Measurements from ENCODE around the gene MRPS2.

The MRPS2 gene

DNA sequence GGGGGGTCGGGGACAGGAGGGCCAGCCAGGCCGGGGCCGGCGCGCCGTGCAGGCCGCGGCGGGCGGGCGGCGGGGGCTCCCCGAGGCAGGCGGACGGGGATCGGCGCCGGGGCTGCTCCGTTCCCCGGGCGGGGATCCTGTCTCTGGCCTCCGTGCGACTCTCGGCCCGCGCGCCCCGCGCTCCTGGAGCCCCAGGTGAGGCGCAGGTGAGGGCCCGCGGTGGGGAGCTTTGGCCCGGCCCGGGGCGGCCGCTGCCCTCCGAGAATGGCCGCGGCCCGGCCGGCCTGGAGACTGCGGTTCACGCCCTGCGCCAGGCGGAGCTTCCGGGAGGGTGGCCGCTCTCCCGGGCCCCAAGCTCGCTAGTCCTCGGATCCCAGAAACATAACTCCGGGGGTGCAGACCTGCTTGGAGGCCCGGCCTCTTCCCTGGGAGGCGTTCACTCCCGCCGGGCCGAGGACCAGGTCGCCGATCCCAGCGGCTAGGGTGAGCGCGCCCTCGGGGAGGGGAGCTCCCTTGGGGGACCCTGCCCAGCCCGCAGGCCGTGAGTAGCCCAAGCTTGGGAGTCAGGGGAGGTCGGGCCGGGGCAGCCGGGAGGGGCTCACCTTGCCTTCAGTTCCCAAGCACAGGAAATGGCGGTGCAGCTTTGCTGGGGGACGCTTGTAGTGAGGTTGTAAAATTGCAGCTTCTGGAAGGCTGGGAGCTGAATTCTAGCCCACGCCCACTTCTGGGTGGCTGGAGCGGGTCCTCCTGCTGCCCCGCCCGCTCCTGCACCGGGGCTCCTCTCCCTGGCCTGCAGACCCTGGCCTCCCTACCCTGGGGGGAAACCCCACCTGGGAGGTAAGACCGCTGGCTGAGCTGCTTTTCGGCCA lies 20.2 kb upstream of the MRPS2 start:
- H3K36me3 ChIP-seq (ENCODE audit: control insufficient read depth in 4 of 4, insufficient read depth in 4 of 4, low read length in 3 of 4) = peaks cover 4 to 20% (median 15%) of the 10 kb centered on the region in 4 experiments
- ChIA-PET POLR2A (no interaction called here), CTCF (interaction anchor here (0.8 to 1.0 kb wide), 3 partner anchors 13 to 24 kb away, joined by 3 to 5 read pairs (median 4); a partner anchor contains a TSS)
- WGBS (ENCODE audit: insufficient coverage) = under 1% methylated on average over 68 of the region's 76 CpGs
- H3K4me1 ChIP-seq (ENCODE audit: control extremely low read depth in 1 of 4, control insufficient read depth in 4 of 4, insufficient read depth in 4 of 4, low read length in 3 of 4) = peaks cover 0 to 24% (median 15%) of the 10 kb centered on the region in 4 experiments
- H3K27me3 ChIP-seq (replicated peaks in 2 of 5; ENCODE audit: control insufficient read depth in 4 of 5, insufficient read depth in 5 of 5, low read length in 4 of 5) = peaks cover 0 to 2% (median 0%) of the 10 kb centered on the region in 5 experiments
- DNase-seq = peak in 2 of 3 donors; percentile 12 to 23
- no peak overlapping the region for H3K27ac ChIP-seq (ENCODE audit: insufficient read depth in 1 of 2, low read depth in 1 of 2, low read length in 2 of 2, poor library complexity in 1 of 2, severe bottlenecking in 2 of 2)
- H3K4me3 ChIP-seq (ENCODE audit: control insufficient read depth in 1 of 7, extremely low read depth in 1 of 7, insufficient read depth in 4 of 7, low read depth in 2 of 7, low read length in 6 of 7) = peak overlapping the region; percentile 70 to 90 (median 81)
- no peaks in the 10 kb centered on the region for H3K9me3 ChIP-seq (ENCODE audit: control extremely low read depth in 1 of 5, control insufficient read depth in 4 of 5, insufficient read depth in 2 of 5, low read depth in 1 of 5, low read length in 4 of 5)

DNA sequence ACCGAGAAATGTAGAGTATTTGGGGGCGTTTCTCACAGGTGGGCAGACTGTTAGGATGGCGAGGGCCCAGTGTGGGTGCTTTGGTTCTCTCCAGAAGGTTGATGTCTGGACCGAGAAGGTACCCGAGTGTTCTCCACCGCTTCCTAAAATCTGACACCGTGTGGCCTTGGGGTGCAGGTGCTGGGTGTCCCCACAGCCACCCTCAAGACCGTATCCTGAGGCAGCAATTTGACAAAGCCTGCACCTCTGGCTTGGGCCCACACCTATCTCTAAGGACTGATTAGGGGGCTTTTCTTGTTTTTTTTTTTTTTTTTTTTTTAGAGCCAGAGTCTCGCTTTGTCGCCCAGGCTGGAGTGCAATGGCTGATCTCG lies 19.6 kb upstream of the MRPS2 start:
- no peaks in the 10 kb centered on the region for H3K9me3 ChIP-seq (ENCODE audit: control extremely low read depth in 1 of 5, control insufficient read depth in 4 of 5, insufficient read depth in 2 of 5, low read depth in 1 of 5, low read length in 4 of 5)
- H3K27me3 ChIP-seq (replicated peaks in 2 of 5; ENCODE audit: control insufficient read depth in 4 of 5, insufficient read depth in 5 of 5, low read length in 4 of 5) = peaks cover 0 to 2% (median 0%) of the 10 kb centered on the region in 5 experiments
- CTCF ChIA-PET = interaction anchor here (0.8 to 1.0 kb wide), 3 partner anchors 13 to 24 kb away, joined by 3 to 5 read pairs (median 4); a partner anchor contains a TSS
- peak in 2 of 3 donors; percentile 31 to 42 for DNase-seq
- H3K4me3 ChIP-seq (ENCODE audit: control insufficient read depth in 1 of 7, extremely low read depth in 1 of 7, insufficient read depth in 4 of 7, low read depth in 2 of 7, low read length in 6 of 7) = peak overlapping the region; percentile 70 to 90 (median 81)
- H3K4me1 ChIP-seq (ENCODE audit: control extremely low read depth in 1 of 4, control insufficient read depth in 4 of 4, insufficient read depth in 4 of 4, low read length in 3 of 4) = peaks cover 0 to 24% (median 15%) of the 10 kb centered on the region in 4 experiments
- POLR2A ChIA-PET = no interaction called here
- WGBS (ENCODE audit: insufficient coverage) = 34% methylated on average over 10 of the region's 11 CpGs
- peaks cover 4 to 25% (median 19%) of the 10 kb centered on the region in 4 experiments for H3K36me3 ChIP-seq (ENCODE audit: control insufficient read depth in 4 of 4, insufficient read depth in 4 of 4, low read length in 3 of 4)
- H3K27ac ChIP-seq (ENCODE audit: insufficient read depth in 1 of 2, low read depth in 1 of 2, low read length in 2 of 2, poor library complexity in 1 of 2, severe bottlenecking in 2 of 2) = no peak overlapping the region

DNA sequence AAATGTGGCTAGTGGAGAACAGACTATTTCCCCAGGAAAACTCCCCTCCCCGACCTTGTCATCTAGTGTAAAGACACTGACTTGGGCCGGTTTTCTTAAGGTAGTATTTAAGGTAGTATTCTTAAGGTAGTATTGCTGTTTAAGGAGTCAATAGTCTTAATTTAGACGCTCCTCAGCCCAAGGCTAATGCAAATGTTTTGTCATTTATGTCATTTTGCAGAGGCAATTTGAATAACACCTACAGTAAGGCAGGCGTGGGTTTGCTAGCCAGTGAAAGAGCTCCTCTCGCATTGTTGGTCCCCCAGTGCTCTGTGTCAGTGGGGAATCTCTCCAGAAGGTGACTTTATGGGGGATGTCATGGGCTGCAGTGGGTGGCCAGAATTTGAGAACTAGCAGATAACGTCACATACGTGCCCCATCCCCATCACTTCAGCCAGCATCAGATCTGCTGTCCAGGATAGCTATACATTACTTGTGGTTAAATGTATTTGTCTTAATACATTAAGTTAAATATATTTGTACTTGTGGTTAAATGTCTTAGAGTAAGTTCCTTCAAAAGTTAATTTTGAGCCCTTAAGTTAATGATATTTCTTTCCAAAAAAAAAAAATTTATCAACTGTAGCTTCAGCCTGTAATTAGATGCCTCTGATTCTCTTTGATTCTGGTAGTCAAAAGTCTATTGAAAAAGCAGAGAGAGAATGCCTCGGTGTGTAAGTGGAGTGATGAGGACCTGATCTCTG lies 18.3 kb upstream of the MRPS2 start:
- no peak overlapping the region for H3K27ac ChIP-seq (ENCODE audit: insufficient read depth in 1 of 2, low read depth in 1 of 2, low read length in 2 of 2, poor library complexity in 1 of 2, severe bottlenecking in 2 of 2)
- ChIA-PET POLR2A (no interaction called here), CTCF (no interaction called here)
- no peak for DNase-seq
- H3K4me1 ChIP-seq (ENCODE audit: control extremely low read depth in 1 of 4, control insufficient read depth in 4 of 4, insufficient read depth in 4 of 4, low read length in 3 of 4) = peaks cover 0 to 24% (median 15%) of the 10 kb centered on the region in 4 experiments
- no peak overlapping the region for H3K4me3 ChIP-seq (ENCODE audit: control insufficient read depth in 1 of 7, extremely low read depth in 1 of 7, insufficient read depth in 4 of 7, low read depth in 2 of 7, low read length in 6 of 7)
- WGBS (ENCODE audit: insufficient coverage) = 93% methylated on average over 3 of the region's 8 CpGs
- H3K36me3 ChIP-seq (ENCODE audit: control insufficient read depth in 4 of 4, insufficient read depth in 4 of 4, low read length in 3 of 4) = peaks cover 4 to 38% (median 27%) of the 10 kb centered on the region in 4 experiments
- peaks cover 0 to 2% (median 0%) of the 10 kb centered on the region in 5 experiments for H3K27me3 ChIP-seq (replicated peaks in 2 of 5; ENCODE audit: control insufficient read depth in 4 of 5, insufficient read depth in 5 of 5, low read length in 4 of 5)
- H3K9me3 ChIP-seq (ENCODE audit: control extremely low read depth in 1 of 5, control insufficient read depth in 4 of 5, insufficient read depth in 2 of 5, low read depth in 1 of 5, low read length in 4 of 5) = no peaks in the 10 kb centered on the region

DNA sequence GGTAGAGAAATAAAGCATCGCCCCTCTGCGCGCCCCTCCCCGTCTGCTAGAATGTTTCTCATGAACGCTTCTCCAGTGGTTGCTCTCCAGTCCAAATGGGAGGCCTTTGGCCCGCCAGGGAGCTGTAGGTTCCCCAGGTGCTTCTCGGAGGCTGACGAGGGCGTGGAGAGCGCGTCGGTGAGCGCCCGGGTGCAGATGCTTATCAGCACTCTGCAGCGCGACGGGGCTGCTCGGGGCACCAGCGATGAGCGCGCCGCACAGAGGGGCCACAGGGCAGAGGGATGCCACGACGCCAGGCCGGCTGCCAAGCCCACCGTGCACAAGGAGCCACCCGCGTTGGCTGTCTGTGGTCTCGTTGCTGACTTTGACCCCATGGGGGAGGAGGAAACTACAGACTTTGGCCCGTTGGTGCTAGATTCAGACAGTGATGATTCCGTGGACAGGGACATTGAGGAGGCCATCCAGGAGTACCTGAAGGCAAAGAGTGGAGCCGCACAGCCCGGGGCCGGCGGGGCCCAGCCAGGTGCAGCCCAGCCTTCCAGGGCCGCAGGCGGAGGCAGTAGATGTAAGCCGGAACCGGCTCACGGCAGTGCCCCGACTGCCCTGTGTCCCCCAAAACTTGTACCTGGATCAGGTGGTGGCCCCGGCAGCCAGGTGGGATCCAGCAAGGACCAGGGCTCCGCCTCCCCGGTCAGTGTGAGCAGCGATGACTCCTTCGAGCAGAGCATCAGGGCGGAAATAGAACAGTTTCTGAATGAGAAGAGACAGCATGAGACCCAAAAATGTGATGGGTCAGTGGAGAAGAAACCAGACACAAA lies 15.8 kb upstream of the MRPS2 start:
- H3K9me3 ChIP-seq (ENCODE audit: control extremely low read depth in 1 of 5, control insufficient read depth in 4 of 5, insufficient read depth in 2 of 5, low read depth in 1 of 5, low read length in 4 of 5) = no peaks in the 10 kb centered on the region
- no peak overlapping the region for H3K27ac ChIP-seq (ENCODE audit: insufficient read depth in 1 of 2, low read depth in 1 of 2, low read length in 2 of 2, poor library complexity in 1 of 2, severe bottlenecking in 2 of 2)
- peaks cover 4 to 54% (median 30%) of the 10 kb centered on the region in 4 experiments for H3K36me3 ChIP-seq (ENCODE audit: control insufficient read depth in 4 of 4, insufficient read depth in 4 of 4, low read length in 3 of 4)
- no peak overlapping the region for H3K4me3 ChIP-seq (ENCODE audit: control insufficient read depth in 1 of 7, extremely low read depth in 1 of 7, insufficient read depth in 4 of 7, low read depth in 2 of 7, low read length in 6 of 7)
- WGBS (ENCODE audit: insufficient coverage) = 98% methylated on average over 26 of the region's 47 CpGs
- H3K27me3 ChIP-seq (replicated peaks in 2 of 5; ENCODE audit: control insufficient read depth in 4 of 5, insufficient read depth in 5 of 5, low read length in 4 of 5) = no peaks in the 10 kb centered on the region
- no peak for DNase-seq
- H3K4me1 ChIP-seq (ENCODE audit: control extremely low read depth in 1 of 4, control insufficient read depth in 4 of 4, insufficient read depth in 4 of 4, low read length in 3 of 4) = peaks cover 0 to 19% (median 11%) of the 10 kb centered on the region in 4 experiments
- CTCF ChIA-PET = no interaction called here
- POLR2A ChIA-PET = no interaction called here

GRCh38 chr9:135485385-135485784 lies 15.1 kb upstream of the MRPS2 start:
- CTCF ChIA-PET = no interaction called here

GRCh38 chr9:135485832-135486231 lies 14.7 kb upstream of the MRPS2 start:
- H3K4me1 ChIP-seq (ENCODE audit: control extremely low read depth in 1 of 4, control insufficient read depth in 4 of 4, insufficient read depth in 4 of 4, low read length in 3 of 4) = peaks cover 0 to 14% (median 4%) of the 10 kb centered on the region in 4 experiments
- no peaks in the 10 kb centered on the region for H3K27me3 ChIP-seq (replicated peaks in 2 of 5; ENCODE audit: control insufficient read depth in 4 of 5, insufficient read depth in 5 of 5, low read length in 4 of 5)
- CTCF ChIA-PET = no interaction called here
- no peak overlapping the region for H3K4me3 ChIP-seq (ENCODE audit: control insufficient read depth in 1 of 7, extremely low read depth in 1 of 7, insufficient read depth in 4 of 7, low read depth in 2 of 7, low read length in 6 of 7)
- 97% methylated on average over 21 of the region's 21 CpGs for WGBS (ENCODE audit: insufficient coverage)
- peaks cover 4 to 54% (median 32%) of the 10 kb centered on the region in 4 experiments for H3K36me3 ChIP-seq (ENCODE audit: control insufficient read depth in 4 of 4, insufficient read depth in 4 of 4, low read length in 3 of 4)
- H3K9me3 ChIP-seq (ENCODE audit: control extremely low read depth in 1 of 5, control insufficient read depth in 4 of 5, insufficient read depth in 2 of 5, low read depth in 1 of 5, low read length in 4 of 5) = no peaks in the 10 kb centered on the region
- DNase-seq = no peak
- POLR2A ChIA-PET = no interaction called here
- no peak overlapping the region for H3K27ac ChIP-seq (ENCODE audit: insufficient read depth in 1 of 2, low read depth in 1 of 2, low read length in 2 of 2, poor library complexity in 1 of 2, severe bottlenecking in 2 of 2)

More at GRCh38 chr9:135485385-135485784, 15.1 kb upstream of the MRPS2 start:
- Histone ChIP-seq H3K9me3 (ENCODE audit: control extremely low read depth in 1 of 5, control insufficient read depth in 4 of 5, insufficient read depth in 2 of 5, low read depth in 1 of 5, low read length in 4 of 5) (no peaks in the 10 kb centered on the region), H3K4me1 (ENCODE audit: control extremely low read depth in 1 of 4, control insufficient read depth in 4 of 4, insufficient read depth in 4 of 4, low read length in 3 of 4) (peaks cover 0 to 19% (median 8%) of the 10 kb centered on the region in 4 experiments), H3K36me3 (ENCODE audit: control insufficient read depth in 4 of 4, insufficient read depth in 4 of 4, low read length in 3 of 4) (peaks cover 4 to 54% (median 31%) of the 10 kb centered on the region in 4 experiments), H3K27ac (ENCODE audit: insufficient read depth in 1 of 2, low read depth in 1 of 2, low read length in 2 of 2, poor library complexity in 1 of 2, severe bottlenecking in 2 of 2) (no peak overlapping the region), H3K27me3 (replicated peaks in 2 of 5; ENCODE audit: control insufficient read depth in 4 of 5, insufficient read depth in 5 of 5, low read length in 4 of 5) (no peaks in the 10 kb centered on the region), H3K4me3 (ENCODE audit: control insufficient read depth in 1 of 7, extremely low read depth in 1 of 7, insufficient read depth in 4 of 7, low read depth in 2 of 7, low read length in 6 of 7) (no peak overlapping the region)
- POLR2A ChIA-PET = no interaction called here
- 96% methylated on average over 25 of the region's 25 CpGs for WGBS (ENCODE audit: insufficient coverage)
- DNase-seq = no peak

Measured in common myeloid progenitor, CD34-positive (primary cell).